Glutamatergic neuron (in vitro differentiated cells): ENCODE data around the gene IWS1. TPM values are rescaled to one million over a fixed set of nuclear protein-coding genes. Genes with fewer than 3 reads are reported as not detected.

Experiments
- DNase-seq: peaks from one replicate; pipeline ENCODE4 v3.0.0; 2022
- H3K27ac Mint-ChIP-seq: one replicate; pipeline ENCODE4 v1.8.0; 2020; ENCODE audit warnings: mild to moderate bottlenecking, mixed read lengths, inconsistent platforms; ENCODE audit not compliant: unreplicated experiment
- H3K27me3 Mint-ChIP-seq: one replicate; pipeline ENCODE4 v1.8.0; 2020; ENCODE audit warnings: mild to moderate bottlenecking, moderate library complexity, mixed read lengths, inconsistent platforms; ENCODE audit not compliant: unreplicated experiment
- H3K36me3 Mint-ChIP-seq: one replicate; pipeline ENCODE4 v1.8.0; 2020; ENCODE audit warnings: mild to moderate bottlenecking, mixed read lengths, inconsistent platforms; ENCODE audit not compliant: unreplicated experiment
- H3K4me1 Mint-ChIP-seq: one replicate; pipeline ENCODE4 v1.8.0; 2020; ENCODE audit warnings: mild to moderate bottlenecking, low read depth, mixed read lengths, inconsistent platforms; ENCODE audit not compliant: unreplicated experiment
- H3K4me3 Mint-ChIP-seq: one replicate; pipeline ENCODE4 v1.8.0; 2020; ENCODE audit warnings: mild to moderate bottlenecking, mixed read lengths, inconsistent platforms; ENCODE audit not compliant: unreplicated experiment
- H3K9me3 Mint-ChIP-seq: one replicate; pipeline ENCODE4 v1.8.0; 2020; ENCODE audit warnings: mild to moderate bottlenecking, moderate library complexity, mixed read lengths, inconsistent platforms; ENCODE audit not compliant: unreplicated experiment
- total RNA-seq: library from RNA; stranded (reverse); fragmentation: NEBNext Ultra II Directional; extraction: Animal tissue kit (Norgen Biotek cat#: 25700); gene quantifications from one replicate; pipeline ENCODE4 v1.2.1, GENCODE V29; 2021; ENCODE audit not compliant: unreplicated experiment
- TF ChIP-seq, protein P1 (sequence below): fragments of 200-600 bp; sonication (generic); IDR thresholded peaks from one replicate; pipeline ENCODE4 v1.5.0; 2021; ENCODE audit not compliant: partially characterized antibody, unreplicated experiment

Gene IWS1
- total RNA-seq, 1 donor from 2014 or later, result 46.1 TPM

DNA sequence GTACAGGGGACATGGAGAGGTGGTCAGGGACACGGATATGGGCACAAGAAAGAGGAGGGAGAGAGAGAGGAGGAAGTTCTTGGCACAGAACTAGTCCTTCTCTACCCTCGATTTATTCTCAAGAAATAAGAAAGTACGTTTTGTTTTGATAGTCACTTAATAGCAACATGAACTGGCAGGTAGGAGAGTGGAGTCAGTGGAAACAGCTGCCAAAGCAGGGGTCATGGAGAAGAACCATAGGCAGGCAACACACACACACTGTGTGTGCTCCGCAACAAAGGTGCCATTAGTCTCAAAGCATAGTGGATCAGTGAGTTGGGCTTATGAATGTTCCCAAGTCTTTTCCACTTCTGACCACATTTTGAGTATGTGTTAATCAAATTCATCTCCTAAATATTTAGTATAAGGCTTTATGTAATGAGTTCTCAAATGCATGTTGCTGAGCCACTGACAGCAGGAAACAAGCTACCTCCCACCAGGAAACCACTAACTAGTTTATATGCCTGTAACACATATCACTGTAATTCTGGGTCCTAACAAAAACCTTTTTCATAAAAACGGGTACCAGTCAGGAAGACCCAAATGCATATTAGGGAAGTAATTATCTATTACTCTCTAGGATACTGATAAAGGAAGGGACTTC is 41.1 kb downstream of the IWS1 start:
- H3K4me3 Mint-ChIP-seq, result no peak overlapping the region
- H3K36me3 Mint-ChIP-seq, result no peaks in the 10 kb centered on the region
- H3K27ac Mint-ChIP-seq, result no peak overlapping the region

DNA sequence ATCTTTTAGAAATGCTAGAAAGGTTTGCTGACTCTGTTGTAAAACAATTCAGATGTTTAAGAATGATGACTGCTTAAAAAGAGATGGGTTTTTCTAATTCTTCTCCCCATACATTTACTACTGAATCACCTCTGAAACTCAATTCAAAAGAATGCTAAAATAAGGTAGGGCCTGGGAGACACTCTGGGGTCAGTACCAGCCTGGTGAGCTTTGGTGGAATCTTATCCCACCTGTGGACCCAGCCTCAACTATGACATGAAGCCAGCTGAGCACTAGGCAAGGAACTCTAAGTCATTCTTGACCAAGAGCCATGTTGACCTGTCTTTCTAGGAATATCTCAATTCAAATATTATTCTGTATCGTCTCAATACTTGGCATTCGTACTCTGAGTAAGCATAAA is 44.3 kb downstream of the IWS1 start:
- no peak overlapping the region for H3K27ac Mint-ChIP-seq

More for the DNA sequence above, 41.1 kb downstream of the IWS1 start:
- DNase-seq, result no peak
- TF ChIP-seq, protein P1, sequence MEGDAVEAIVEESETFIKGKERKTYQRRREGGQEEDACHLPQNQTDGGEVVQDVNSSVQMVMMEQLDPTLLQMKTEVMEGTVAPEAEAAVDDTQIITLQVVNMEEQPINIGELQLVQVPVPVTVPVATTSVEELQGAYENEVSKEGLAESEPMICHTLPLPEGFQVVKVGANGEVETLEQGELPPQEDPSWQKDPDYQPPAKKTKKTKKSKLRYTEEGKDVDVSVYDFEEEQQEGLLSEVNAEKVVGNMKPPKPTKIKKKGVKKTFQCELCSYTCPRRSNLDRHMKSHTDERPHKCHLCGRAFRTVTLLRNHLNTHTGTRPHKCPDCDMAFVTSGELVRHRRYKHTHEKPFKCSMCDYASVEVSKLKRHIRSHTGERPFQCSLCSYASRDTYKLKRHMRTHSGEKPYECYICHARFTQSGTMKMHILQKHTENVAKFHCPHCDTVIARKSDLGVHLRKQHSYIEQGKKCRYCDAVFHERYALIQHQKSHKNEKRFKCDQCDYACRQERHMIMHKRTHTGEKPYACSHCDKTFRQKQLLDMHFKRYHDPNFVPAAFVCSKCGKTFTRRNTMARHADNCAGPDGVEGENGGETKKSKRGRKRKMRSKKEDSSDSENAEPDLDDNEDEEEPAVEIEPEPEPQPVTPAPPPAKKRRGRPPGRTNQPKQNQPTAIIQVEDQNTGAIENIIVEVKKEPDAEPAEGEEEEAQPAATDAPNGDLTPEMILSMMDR, result no peak
- Mint-ChIP-seq H3K9me3 (no peaks in the 10 kb centered on the region), H3K4me1 (no peaks in the 10 kb centered on the region), H3K27me3 (no peaks in the 10 kb centered on the region)

DNA sequence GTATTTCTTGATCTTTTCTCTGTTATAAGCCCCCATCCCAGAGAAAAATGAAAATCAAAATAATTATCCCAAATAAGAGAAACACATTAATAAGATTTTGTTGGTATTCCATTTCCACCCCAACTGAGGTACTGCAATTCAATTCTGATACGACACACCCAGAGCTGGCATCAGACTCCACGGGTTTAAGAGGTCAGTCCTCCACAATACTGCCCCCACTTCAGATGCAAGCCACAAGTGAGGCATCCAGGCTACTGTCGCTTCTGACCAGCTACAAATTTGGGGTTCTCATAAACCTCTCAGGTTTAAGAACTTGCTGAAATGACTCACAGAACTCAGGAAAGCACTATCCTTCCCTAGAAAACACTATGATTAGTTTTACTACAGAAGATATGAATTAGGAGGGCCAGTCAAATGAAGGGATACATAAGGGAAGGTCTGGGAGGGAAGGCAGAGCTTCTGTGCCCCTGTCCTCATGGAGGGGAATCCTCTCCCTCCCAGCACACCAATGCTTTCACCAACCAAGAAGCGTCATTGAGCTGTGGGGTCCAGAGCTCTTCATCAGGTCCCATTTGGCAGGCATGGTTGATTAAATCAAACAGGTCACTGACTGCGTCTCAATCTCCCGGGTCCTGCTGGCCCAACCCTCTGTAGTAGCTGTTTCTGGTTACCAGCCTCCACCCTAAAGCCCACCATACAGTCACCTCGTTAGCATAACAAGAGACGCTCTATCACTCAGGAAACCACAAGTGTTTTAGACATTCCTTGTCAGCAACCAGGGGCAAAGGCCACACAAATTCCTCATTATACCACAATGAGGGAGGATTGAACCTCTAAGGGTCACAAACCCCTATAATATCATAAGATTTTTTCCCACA is 46.2 kb downstream of the IWS1 start:
- DNase-seq, result no peak
- Mint-ChIP-seq H3K27ac (no peak overlapping the region), H3K27me3 (no peaks in the 10 kb centered on the region), H3K36me3 (peaks cover 6% of the 10 kb centered on the region), H3K9me3 (peaks cover 2% of the 10 kb centered on the region), H3K4me1 (no peaks in the 10 kb centered on the region), H3K4me3 (no peak overlapping the region)
- TF ChIP-seq, protein P1, result no peak

More for the DNA sequence above, 44.3 kb downstream of the IWS1 start:
- Mint-ChIP-seq H3K4me1 (no peaks in the 10 kb centered on the region), H3K27me3 (no peaks in the 10 kb centered on the region), H3K4me3 (no peak overlapping the region), H3K36me3 (no peaks in the 10 kb centered on the region), H3K9me3 (peaks cover 2% of the 10 kb centered on the region)
- TF ChIP-seq, protein P1, result no peak
- no peak for DNase-seq

DNA sequence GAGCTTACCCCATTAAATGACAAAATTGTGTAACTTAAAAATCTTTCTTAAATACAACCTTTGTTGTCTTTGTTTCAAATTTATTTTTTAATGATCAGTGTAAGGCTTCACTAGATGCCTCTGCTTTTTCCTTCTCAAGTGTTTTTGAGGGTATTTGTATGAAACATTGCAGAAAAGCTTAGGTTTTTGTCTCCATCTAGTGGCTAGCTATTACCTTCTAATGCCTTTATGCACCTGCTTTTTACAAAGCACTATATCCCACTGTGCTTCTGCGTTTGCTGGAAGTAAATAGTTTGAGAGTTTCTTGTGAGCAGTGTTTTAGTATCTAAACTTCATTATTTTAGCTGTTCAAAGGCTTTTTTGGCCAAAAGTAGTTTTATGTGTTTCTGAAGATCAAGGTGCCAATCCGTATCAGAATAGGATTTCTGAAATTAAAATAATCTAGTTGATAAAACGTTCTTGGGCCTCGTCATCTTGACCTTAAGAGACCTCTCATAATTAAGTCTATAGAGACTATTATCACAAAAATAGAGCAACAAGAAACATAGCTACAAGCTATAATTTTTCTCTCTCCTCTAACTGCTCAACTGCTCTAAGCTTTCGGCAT is 47.0 kb downstream of the IWS1 start:
- no peak for DNase-seq

More for the DNA sequence above, 47.0 kb downstream of the IWS1 start:
- H3K4me3 Mint-ChIP-seq, result no peak overlapping the region
- peaks cover under 1% of the 10 kb centered on the region for H3K4me1 Mint-ChIP-seq
- peaks cover 6% of the 10 kb centered on the region for H3K36me3 Mint-ChIP-seq
- no peaks in the 10 kb centered on the region for H3K27me3 Mint-ChIP-seq
- H3K27ac Mint-ChIP-seq, result no peak overlapping the region
- H3K9me3 Mint-ChIP-seq, result peaks cover 2% of the 10 kb centered on the region
- TF ChIP-seq, protein P1, result peak; percentile 55
